Left lung (tissue), 14 donors: ENCODE results near the gene RBBP4. TPM values are rescaled to one million over a fixed set of nuclear protein-coding genes. Genes with fewer than 3 reads are reported as not detected.

Experiments
- ATAC-seq: fragments of 200-7000 bp; cut with Tn5 transposase; one replicate; pipeline ENCODE4 v1.9.1; 2020; ENCODE audit warnings: moderate library complexity
- DNase-seq, 4 donors: peaks; one replicate each; pipeline ENCODE4 v3.0.0-alpha.2; 2013 to 2020
- H3K27ac ChIP-seq, 2 donors: fragments of 200-600 bp; sonication (generic) in 1 of 2; one replicate each; pipeline versions ENCODE4 v1.5.0 to v1.8.0; 2020 to 2021
- H3K27me3 ChIP-seq, 2 donors: fragments of 200-600 bp; sonication (generic) in 1 of 2; one replicate each; pipeline versions ENCODE4 v1.5.0 to v1.8.0; 2020 to 2021
- H3K36me3 ChIP-seq, 2 donors: fragments of 200-600 bp; sonication (generic) in 1 of 2; one replicate each; pipeline versions ENCODE4 v1.5.0 to v1.8.0; 2020 to 2021
- H3K4me1 ChIP-seq, 2 donors: fragments of 200-600 bp; one replicate each; pipeline ENCODE4 v1.8.0; 2021
- H3K4me3 ChIP-seq, 2 donors: fragments of 200-600 bp; sonication (generic) in 1 of 2; one replicate each; pipeline versions ENCODE4 v1.5.0 to v1.8.0; 2020 to 2021; ENCODE audit warnings: mild to moderate bottlenecking in 1 of 2
- H3K9me3 ChIP-seq, 2 donors: fragments of 200-600 bp; sonication (generic) in 1 of 2; one replicate each; pipeline versions ENCODE4 v1.5.0 to v1.8.0; 2020 to 2021
- intact Hi-C, 2 donors: fragments of 100-400 bp; cut with DNase I; formaldehyde crosslinking; loops; one replicate each; pipeline versions ENCODE4 v1.11.2 to v1.14.2; 2022
- long read RNA-seq, 12 donors: library from polyadenylated mRNA in 2 of 12; unstranded in 2 of 12; transcript quantifications; one replicate each; pipeline ENCODE4 v2.0.0 and lab custom pipeline, GENCODE V29; 2019 to 2026
- polyA plus RNA-seq, 6 donors: library from polyadenylated mRNA; unstranded; fragments of 120-200 nt; gene quantifications; one replicate each; pipeline ENCODE4 v1.2.1, GENCODE V29; 2013; ENCODE audit not compliant: insufficient read length in 6 of 6
- total RNA-seq, 2 donors: library from RNA; stranded (reverse); fragmentation: NEBNext Ultra II Directional; extraction: Animal tissue kit (Norgen Biotek cat#: 25700); gene quantifications; one replicate each; pipeline ENCODE4 v1.2.1, GENCODE V29; 2021
- TF ChIP-seq, protein P1 (sequence below), 2 donors: fragments of 200-600 bp; sonication (generic) in 1 of 2; IDR thresholded peaks; one replicate each; pipeline versions ENCODE4 v1.5.0 to v1.8.0; 2021; ENCODE audit warnings: antibody characterized with exemption in 2 of 2
- donor health status: DM: no; HTN: yes; CAD: no.
- donor health status: DM: no; HTN: no; CAD: no.

The RBBP4 gene
- total RNA-seq (100 to 1,000 TPM; 166 to 176 TPM), polyA plus RNA-seq (100 to 1,000 TPM; 287 to 333 (median 309) TPM)
- long read RNA-seq, donor 1, full-length matches to known transcripts = 101 of 127 reads
- long read RNA-seq, donor 1, partial matches to known transcripts = 18 of 127 reads
- long read RNA-seq, donor 1, other reads (novel, unspliced or antisense) = 8 of 127 reads
- long read RNA-seq, donor 2, full-length matches to known transcripts = 96 of 111 reads
- long read RNA-seq, donor 2, partial matches to known transcripts = 15 of 111 reads
- long read RNA-seq, donor 2, other reads (novel, unspliced or antisense) = 0 of 111 reads
- long read RNA-seq, donor 3, full-length matches to known transcripts = 66 of 81 reads
- long read RNA-seq, donor 3, partial matches to known transcripts = 15 of 81 reads
- long read RNA-seq, donor 3, other reads (novel, unspliced or antisense) = 0 of 81 reads
- long read RNA-seq, donor 4, full-length matches to known transcripts = 27 of 34 reads
- long read RNA-seq, donor 4, partial matches to known transcripts = 5 of 34 reads
- long read RNA-seq, donor 4, other reads (novel, unspliced or antisense) = 2 of 34 reads
- long read RNA-seq, donor 5, full-length matches to known transcripts = 61 of 72 reads
- long read RNA-seq, donor 5, partial matches to known transcripts = 11 of 72 reads
- long read RNA-seq, donor 5, other reads (novel, unspliced or antisense) = 0 of 72 reads
- long read RNA-seq, donor 6, full-length matches to known transcripts = 73 of 80 reads
- long read RNA-seq, donor 6, partial matches to known transcripts = 7 of 80 reads
- long read RNA-seq, donor 6, other reads (novel, unspliced or antisense) = 0 of 80 reads
- long read RNA-seq, donor 7, full-length matches to known transcripts = 40 of 40 reads
- long read RNA-seq, donor 7, partial matches to known transcripts = 0 of 40 reads
- long read RNA-seq, donor 7, other reads (novel, unspliced or antisense) = 0 of 40 reads
- long read RNA-seq, donor 8, full-length matches to known transcripts = 52 of 68 reads
- long read RNA-seq, donor 8, partial matches to known transcripts = 11 of 68 reads
- long read RNA-seq, donor 8, other reads (novel, unspliced or antisense) = 5 of 68 reads
- long read RNA-seq, donor 9 = 0 reads
- long read RNA-seq, donor 10, full-length matches to known transcripts = 10 of 15 reads
- long read RNA-seq, donor 10, partial matches to known transcripts = 0 of 15 reads
- long read RNA-seq, donor 10, other reads (novel, unspliced or antisense) = 5 of 15 reads
- long read RNA-seq, donor 11, full-length matches to known transcripts = 50 of 50 reads
- long read RNA-seq, donor 11, partial matches to known transcripts = 0 of 50 reads
- long read RNA-seq, donor 11, other reads (novel, unspliced or antisense) = 0 of 50 reads
- long read RNA-seq, donor 12, full-length matches to known transcripts = 43 of 54 reads
- long read RNA-seq, donor 12, partial matches to known transcripts = 11 of 54 reads
- long read RNA-seq, donor 12, other reads (novel, unspliced or antisense) = 0 of 54 reads

DNA sequence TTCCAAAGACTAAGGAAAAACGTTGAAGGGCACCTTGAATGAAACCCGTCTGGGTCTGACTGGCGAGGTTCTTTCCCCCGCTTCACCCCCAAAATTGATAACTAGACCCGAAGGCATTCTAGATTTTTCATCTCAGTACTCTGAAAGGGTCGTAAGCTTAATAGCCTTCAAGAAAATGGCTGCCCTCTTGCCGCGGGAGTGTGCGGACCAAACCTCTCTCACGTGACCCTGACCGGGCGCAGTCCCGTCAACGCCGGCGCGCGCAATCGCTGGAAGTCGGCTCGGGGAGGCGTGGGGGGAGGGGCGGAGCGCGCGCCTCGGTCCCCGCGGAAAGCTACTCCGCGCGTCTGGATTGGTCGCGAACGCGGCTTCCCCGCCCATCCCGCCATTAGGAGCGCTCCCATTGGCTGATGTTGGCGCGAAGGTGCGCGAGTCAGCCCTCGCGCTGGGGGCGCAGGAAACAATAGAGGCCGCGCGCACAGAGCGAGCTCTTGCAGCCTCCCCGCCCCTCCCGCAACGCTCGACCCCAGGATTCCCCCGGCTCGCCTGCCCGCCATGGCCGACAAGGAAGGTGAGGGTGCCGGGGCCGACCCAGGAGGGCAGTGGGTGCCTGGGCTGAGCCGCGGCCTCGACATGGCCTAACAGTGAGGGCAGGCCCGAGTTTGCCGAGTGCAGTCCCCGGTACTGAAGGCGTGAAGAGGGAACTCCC, at the start of gene RBBP4:
Gene RBBP4 (plus strand): TSS at position 457 of the 709 bp plus-strand sequence. CDS start 99 bp downstream, at position 556.
- Histone ChIP-seq H3K36me3 (peaks cover 0 to 34% of the 10 kb centered on the region in 2 donors), H3K27me3 (no peaks in the 10 kb centered on the region), H3K4me3 (peak within 1 kb of the TSS; percentile 84 to 85), H3K9me3 (no peaks in the 10 kb centered on the region), H3K4me1 (peaks cover 32 to 70% of the 10 kb centered on the region in 2 donors), H3K27ac (peak within 1 kb of the TSS; percentile 99)
- intact Hi-C loops = no loop called here
- TF ChIP-seq, protein P1, sequence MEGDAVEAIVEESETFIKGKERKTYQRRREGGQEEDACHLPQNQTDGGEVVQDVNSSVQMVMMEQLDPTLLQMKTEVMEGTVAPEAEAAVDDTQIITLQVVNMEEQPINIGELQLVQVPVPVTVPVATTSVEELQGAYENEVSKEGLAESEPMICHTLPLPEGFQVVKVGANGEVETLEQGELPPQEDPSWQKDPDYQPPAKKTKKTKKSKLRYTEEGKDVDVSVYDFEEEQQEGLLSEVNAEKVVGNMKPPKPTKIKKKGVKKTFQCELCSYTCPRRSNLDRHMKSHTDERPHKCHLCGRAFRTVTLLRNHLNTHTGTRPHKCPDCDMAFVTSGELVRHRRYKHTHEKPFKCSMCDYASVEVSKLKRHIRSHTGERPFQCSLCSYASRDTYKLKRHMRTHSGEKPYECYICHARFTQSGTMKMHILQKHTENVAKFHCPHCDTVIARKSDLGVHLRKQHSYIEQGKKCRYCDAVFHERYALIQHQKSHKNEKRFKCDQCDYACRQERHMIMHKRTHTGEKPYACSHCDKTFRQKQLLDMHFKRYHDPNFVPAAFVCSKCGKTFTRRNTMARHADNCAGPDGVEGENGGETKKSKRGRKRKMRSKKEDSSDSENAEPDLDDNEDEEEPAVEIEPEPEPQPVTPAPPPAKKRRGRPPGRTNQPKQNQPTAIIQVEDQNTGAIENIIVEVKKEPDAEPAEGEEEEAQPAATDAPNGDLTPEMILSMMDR (IDR thresholded peaks at IDR 0.05) = no peak
- ATAC-seq = peak; percentile 96
- DNase-seq = peak; percentile 97 to 99 (median 98)

DNA sequence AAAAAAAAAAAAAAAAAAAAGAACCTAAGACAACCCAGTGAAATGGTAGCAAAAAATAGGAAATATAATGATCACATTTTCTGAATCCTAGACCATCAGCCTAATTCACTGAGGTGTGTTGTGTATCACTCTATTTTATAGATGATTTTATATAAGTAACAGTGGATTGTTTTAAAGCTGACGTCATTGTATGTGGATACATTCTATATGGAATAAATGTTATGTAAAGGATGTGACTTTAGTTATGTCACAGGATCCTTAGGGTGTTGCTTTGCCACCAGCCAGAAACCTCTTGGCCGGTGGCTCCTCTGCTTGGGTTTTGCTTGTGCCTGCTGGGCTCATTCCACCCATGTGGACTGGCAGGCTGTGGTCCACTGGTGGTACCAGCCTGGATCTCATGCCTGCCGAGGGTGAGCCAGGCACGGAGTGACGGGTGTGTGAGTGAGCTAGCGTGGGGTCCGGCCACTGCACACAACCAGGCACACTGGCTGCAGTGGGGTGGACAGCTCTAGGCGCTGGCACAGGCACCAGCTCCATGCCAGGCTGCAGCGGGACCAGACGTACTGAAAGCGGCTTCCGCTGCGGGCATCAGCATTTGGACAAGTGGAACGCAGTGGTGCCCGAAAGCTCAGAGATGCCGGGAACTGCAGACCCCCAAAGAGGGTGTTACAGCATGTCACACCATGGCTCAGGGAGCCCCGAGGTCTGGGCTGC, 45.1 kb upstream of the RBBP4 start:
- intact Hi-C loops = no loop called here
- no peaks in the 10 kb centered on the region for H3K4me1 ChIP-seq
- no peak overlapping the region for H3K4me3 ChIP-seq
- no peaks in the 10 kb centered on the region for H3K27me3 ChIP-seq
- no peak overlapping the region for H3K27ac ChIP-seq
- TF ChIP-seq, protein P1 (IDR thresholded peaks at IDR 0.05) = no peak
- no peaks in the 10 kb centered on the region for H3K9me3 ChIP-seq
- peak in 1 of 4 donors; percentile 74 for DNase-seq
- ATAC-seq = no peak
- H3K36me3 ChIP-seq = peaks cover 0 to 13% of the 10 kb centered on the region in 2 donors

DNA sequence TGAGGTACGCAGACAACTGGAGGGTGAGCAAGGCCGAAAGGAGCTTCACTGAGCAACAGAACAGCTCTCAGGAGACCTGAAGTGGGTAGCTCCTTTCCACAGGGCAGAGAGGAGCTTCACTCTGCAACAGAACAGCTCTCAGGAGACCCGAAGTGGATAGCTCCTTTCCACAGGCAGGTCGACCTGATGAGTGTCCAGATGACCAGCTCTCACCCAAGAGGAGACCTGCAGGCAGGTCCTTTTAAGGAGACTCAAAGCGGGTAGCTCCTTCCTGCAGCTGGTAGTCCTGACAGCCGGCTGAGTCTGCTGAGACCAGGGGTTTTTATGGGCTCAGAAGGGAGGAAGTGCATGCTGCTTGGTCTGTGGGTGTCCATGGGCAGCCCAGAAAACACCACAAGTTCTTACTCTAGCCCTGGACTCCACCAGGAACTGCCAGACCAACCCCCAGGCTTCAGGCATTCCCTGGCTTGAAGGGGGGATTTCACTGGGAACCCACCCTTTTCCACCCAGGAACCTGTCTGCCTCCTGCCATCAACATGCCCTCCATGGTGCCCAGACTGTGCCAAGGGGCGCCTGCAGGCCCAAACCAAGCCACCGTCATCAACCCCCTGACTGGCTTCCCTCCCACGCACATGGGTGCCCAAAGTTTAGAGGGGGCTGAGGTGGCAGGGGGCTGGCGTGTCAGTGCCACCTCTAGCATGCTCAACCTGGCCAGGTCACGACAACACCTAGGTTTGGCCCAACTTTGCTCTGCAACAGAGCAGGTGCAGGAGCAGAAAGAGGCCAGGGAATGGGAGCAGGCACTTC, 44.2 kb upstream of the RBBP4 start:
- intact Hi-C loops = no loop called here
- ATAC-seq (no peak), DNase-seq (no peak)
- no peaks in the 10 kb centered on the region for H3K9me3 ChIP-seq
- peaks cover 0 to under 1% of the 10 kb centered on the region in 2 donors for H3K4me1 ChIP-seq
- H3K27me3 ChIP-seq = no peaks in the 10 kb centered on the region
- H3K4me3 ChIP-seq = no peak overlapping the region
- TF ChIP-seq, protein P1 (IDR thresholded peaks at IDR 0.05) = no peak
- peaks cover 0 to 13% of the 10 kb centered on the region in 2 donors for H3K36me3 ChIP-seq
- no peak overlapping the region for H3K27ac ChIP-seq
